NCI-H146 treated with DMSO at 0.1 percent for 48 hours (cell line): ENCODE results near the gene ZFP1.

Experiments used
- DNase-seq: peaks from one replicate; lab custom pipeline; 2025; ENCODE audit not compliant: unreplicated experiment; lab: John Stamatoyannopoulos, UW

The ZFP1 gene

DNA sequence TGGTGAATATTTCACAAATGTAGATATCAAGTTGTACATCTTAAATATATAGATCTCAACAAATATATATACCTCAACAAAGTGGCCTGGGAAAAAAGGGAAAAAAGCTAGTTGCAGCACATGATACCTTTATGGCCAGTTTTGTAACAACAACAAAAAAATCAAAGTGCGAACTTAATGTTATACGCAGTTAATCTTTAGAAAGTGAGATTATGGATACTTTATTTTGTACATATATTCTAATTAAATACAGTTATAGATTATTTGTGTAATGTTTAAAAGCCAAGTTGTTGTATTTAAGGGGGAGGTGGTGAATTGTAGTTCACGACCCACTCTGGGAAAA, 385 bp upstream of the ZFP1 start:
- DNase-seq: no peak

DNA sequence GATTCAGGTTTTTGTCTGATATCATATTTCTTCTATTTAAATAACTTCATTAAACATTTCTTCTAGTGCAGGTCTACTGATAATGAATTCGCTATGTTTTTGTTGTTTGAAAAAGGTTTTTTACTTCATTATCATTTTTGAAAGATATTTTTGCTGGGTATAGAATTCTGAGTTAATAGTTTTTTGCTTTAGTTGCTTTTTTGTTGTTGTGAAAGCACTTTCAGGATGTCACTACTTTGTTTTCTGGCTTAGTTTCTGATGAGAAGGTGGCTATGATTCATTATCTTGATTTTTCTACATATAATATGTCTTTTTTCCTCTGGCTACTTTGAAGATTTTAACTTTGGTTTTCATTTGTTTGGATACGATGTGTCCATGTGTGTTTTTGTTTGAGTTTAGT, 3.5 kb downstream of the ZFP1 start:
- no peak for DNase-seq

DNA sequence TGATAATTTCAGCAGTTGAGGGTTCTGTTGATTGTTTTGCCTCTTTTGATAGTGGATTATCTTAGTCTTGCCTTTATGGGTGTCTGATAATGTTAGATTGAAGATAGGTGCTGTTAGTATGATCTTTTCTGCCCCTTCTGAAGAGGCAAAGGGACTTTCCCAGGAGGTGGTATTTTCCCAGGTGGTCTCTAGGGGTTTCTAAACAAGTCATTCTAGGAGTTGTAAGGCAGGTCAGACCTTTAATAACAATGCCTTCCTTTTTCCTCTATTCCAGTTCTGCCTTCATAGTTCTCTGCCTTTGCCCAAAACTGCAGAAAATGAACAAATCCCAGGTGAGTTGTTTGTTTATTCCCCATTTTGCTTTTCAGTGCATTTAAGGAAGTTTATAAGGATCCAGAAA, 4.3 kb downstream of the ZFP1 start:
- no peak for DNase-seq

DNA sequence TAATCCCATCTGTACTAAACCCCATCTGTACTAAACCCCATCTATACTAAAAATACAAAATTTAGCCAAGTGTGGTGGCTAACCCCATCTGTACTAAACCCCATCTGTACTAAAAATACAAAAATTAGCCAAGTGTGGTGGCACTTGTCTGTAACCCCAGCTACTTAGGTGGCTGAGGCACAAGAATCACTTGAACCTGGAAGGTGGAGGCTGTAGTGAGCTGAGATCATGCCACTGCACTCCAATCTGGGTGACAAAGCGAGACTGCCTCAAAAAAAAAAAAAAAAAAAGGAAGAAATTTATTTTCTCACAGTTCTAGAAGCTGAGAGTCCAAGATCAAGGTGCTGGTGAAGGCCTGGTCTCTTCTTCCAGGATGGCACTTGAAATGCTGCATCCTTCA, 12.1 kb downstream of the ZFP1 start:
- DNase-seq: no peak

DNA sequence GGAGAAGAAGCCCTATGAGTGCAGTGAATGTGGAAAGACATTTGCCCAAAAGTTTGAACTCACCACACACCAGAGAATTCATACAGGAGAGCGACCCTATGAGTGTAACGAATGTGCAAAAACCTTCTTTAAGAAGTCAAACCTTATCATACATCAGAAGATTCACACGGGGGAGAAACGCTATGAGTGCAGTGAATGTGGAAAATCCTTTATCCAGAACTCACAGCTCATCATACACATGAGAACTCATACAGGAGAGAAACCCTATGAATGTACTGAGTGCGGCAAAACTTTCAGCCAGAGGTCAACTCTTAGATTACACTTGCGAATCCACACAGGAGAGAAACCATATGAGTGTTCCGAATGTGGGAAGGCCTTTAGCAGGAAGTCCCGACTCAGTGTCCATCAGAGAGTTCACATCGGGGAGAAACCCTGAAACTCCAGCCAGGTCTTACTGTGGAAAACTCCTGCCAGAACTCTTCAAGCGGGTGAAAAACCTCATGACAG, 21.6 kb downstream of the ZFP1 start:
- DNase-seq: no peak

DNA sequence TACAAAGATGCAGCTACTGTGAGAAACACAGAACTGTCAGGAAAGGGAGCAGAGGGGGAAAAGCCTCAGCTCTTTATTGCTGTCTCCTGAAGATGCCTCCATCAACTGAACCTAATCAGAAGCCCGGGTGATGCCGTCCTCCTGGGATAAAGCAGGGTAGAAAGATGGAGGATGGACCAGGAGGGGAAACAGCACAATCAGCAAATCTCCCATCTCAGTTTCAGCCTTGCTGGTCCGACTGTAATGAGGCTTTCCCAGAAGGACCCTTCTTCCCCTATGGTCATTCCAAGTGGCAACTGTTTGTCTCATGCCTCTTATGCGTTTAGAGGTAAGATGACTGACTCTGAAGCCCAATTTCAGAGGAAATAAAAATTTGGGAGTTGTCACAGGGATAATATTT, 24.3 kb downstream of the ZFP1 start:
- DNase-seq: no peak

DNA sequence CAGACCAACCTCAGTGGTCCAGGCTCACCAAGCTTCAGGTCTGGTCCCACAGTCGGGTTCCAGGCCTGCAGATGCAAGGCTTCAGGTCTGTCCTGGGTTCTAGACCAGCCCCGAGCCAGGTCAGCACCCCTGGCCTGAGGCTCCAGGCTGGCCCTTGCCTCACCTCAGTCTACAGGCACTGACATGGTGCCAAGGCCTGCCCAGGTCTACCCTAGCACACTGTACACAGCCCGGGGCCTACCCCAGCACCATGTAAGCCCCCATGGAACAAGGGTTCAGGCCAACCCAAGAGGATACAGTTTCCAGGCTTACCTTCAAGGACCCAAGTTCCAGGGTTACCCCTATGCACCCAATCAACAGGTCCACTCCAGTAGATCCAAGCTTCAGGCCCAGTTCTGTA, 26.8 kb downstream of the ZFP1 start:
- DNase-seq: no peak

GRCh38 chr16:75176926-75177325, 28.6 kb downstream of the ZFP1 start:
- DNase-seq: no peak

GRCh38 chr16:75179208-75179607, 30.9 kb downstream of the ZFP1 start:
- DNase-seq: no peak

DNA sequence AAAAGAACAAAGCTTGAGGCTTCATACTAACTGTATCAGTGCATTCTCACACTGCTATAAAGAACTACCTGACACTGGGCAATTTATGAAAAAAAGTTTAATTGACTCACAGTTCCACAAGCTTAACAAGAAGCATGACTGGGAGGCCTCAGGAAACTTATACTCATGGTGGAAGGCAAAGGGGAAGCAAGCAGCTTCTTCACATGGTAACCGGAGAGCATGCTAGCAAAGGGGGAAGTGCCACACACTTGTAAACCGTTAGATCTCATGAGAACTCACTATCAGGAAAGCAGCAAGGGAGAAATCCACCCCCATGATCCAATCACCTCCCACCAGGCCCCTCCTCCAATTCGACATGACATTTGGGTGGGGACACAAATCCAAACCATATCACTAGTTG, 33.3 kb downstream of the ZFP1 start:
- DNase-seq: no peak

DNA sequence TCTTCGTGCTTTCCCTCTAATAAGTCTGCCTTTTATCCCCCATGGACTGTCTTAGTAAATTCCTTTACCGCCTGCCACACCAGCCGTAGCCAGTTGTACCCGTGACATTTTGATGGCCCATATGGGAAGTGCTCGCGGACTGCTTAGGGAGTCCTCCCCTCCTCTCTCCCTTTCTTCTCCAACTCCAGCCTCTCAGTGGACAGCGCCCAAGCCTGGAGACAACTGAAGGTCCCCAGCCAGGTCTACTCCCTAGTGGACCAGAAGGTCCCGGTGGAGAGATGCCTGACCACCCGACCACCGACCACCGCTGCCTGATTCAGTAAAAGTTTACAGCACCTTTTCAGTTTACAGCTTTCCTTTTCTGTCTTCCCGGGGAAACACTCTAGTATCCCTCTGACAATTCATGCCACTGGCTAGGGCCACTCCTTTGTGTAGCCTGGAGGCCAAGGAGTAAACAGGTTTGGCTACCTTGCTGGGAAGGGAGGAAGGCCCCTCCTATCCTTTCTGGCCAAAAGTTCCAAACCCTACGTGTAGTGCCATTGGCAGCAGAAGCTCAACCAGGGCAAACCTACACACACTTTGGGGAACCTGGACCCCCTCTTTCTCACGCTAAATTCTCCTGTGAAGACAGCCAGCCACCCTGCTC, 40.6 kb downstream of the ZFP1 start:
- no peak for DNase-seq

DNA sequence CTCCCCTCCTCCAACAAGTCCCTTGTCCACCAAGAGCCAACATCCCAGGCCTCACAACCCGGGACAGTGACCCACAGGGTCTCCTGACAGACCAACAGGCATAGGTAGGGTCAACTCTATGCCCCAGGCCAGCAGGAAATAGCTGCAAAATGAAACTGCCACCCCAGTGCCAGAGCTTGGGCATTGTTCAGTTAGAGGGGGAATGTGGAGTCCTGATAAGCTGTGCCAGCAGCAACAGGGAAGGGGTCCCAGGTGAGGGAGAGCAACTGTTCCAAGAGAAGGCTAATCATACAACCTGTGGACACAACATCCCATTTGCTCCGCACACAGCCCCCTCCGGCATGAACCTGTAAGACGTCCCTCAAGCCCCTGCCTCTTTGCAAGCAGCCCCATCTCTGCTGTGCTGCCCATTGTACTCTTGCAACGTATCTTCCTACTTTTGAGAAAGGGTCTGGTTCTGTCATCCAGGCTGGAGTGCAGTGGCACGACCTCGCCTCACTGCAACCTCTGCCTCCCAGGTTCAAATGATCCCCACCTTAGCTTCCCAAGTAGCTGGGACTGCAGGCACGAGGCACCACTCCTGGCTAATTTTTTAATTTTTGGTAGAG, 41.4 kb downstream of the ZFP1 start:
- no peak for DNase-seq

DNA sequence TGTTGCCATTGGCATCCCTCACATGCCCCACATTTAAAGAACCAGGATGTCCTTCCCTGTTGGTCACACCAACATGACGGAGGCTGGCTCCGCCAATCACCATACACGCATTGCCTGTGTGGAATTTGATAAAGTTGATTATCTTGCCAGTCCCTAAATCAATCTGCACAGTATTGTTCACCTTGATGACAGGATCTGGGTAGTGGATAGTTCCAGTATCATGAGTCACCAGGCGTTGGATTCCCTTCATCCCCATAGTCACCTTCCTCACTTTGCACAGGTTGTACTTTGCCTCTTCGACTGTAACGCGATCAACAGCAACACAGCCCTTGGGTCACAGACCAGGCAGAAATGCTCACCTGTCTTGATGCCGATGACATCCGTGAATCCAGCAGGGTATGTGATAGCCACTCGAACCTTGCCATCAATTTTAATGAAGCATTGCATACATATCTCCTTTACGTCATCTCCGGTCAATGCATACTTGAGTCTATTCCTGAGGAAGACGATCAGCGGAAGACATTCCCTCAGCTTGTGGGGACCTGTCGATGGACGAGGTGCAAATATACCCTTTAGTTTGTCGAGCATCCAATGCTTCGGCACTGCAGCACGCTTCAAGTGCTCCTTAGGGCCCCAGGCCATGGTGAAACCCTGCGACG, 44.4 kb downstream of the ZFP1 start:
- no peak for DNase-seq

DNA sequence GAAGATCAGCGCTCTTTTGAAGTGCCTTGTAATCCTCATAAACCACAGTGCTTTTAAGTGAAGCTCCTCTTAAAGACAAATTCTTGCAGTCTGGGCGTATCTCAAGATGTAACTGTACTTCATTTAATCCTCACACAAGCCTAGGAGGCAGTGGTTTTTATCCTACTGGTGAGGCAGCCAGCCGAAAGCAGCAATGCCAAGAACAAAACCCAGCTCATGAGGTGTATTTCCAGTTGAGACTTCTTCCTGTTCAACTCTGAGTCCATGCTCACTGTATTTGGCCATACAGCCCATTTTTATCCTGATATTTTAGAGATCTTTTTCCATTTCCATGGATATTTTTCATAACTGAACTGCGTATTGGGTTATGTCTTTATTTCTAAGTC, 44.9 kb downstream of the ZFP1 start:
- no peak for DNase-seq

DNA sequence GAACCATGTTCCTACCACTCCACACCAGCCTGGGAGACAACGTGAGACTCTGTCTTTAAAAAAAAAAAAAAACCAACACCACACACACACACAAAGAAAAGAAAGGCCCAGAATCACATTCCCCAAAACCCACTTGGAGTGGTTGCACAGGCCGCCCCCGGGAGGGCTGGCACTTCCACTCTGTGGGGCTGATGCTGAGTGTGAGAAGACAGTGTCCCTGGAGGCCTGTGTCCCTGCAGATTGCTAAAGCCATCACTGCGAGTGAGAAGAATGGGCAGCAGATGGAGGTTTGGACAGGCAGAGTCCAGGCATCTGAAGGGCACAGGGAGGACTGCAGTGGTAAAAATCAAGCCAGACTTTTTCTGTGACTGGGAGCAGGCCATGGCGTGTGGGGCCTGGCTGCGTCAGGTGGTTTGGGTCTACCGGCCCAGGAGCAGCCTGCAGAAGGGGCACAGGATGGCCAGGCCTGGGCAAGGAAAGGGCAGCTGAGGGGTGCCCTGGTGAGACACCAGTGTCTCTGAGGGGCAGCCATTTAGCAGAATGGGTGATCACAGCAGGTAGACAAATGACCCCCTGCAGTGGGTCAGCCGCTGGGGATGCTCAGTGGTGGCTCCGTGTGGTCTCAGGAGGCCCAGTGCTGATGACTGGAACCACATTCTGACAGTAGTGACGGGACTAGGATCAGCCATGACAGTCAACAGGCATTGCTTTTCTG, 45.6 kb downstream of the ZFP1 start:
- DNase-seq: no peak

- DNase-seq: no peak
Observed at GRCh38 chr16:75195811-75196790, 47.8 kb downstream of the ZFP1 start.

DNA sequence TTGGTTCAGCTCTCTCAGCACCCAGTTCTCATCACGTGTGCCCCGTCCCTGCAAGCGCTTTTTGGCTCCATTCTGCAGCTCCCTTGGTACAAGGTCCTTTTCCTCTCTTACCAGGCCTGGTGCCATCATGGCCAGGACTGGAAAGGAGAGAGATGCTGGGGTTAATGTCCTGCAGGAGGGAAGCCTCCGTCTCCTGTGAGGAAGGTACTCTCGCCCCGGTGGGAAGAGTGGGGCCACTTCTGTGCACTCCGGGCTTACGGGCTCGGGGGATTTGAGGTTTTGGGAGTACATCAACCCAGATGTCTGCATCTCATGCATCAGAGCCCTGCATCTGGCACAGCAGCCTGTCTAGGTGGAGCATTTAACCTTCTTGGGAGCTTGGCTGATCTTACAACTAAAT, 48.5 kb downstream of the ZFP1 start:
- no peak for DNase-seq

- DNase-seq: no peak
Observed at GRCh38 chr16:75197522-75198134, 49.3 kb downstream of the ZFP1 start.

DNA sequence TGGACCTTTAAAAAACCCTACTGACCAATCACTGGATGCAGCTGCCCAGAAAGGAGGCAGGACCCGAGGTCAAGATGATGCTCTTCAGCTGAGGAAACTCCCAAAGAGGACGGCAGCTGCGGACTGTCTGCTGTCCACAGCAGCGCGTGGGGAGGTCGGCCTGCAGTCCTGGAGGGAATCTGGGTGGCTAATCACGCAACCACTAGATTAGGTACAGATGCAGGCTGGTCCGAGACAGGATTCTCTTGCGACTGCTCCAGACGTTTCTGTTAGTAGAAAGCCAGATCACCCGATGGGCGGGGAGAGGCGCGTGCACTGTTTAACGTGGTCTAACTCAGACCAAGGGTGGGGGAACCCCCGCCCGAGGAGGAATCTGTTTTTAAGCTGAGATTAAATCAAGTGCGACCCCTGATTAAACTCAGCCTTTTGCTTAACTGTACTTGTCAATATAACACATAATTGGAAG, 49.8 kb downstream of the ZFP1 start:
- DNase-seq: no peak

DNA sequence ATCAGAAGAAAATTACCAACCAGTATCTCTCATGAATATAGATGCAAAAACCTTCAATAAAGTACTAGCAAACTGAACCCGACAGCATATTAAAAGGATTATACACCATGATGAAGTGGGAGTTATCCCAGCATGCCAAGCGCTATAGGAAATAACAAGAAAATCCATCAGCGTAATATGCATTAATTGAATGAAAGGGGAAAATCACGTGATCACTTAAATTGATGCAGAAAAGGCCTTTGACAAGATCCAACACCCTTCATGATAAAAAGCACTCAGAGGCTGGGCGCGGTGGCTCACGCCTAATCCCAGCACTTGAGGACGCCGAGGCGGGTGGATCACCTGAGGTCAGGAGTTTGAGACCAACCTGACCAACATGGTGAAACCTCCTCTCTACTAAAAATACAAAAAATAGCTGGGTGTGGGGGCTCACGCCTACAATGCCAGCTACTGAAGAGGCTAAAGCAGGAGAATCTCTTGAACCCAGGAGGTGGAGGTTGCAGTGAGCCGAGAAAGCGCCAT, 53.8 kb downstream of the ZFP1 start:
- DNase-seq: no peak
